H9 (cell line): ENCODE measurements around the gene MAD1L1. TPM values are rescaled to one million over a fixed set of nuclear protein-coding genes. Genes with fewer than 3 reads are reported as not detected.

Experiments
- DNase-seq: peaks from one replicate; pipeline ENCODE4 v3.0.0-alpha.2; 2017
- H2AFZ ChIP-seq: one replicate; pipeline ENCODE4 v1.6.1; 2013; ENCODE audit warnings: mild to moderate bottlenecking, low read length, control low read depth, moderate library complexity
- H2AK5ac ChIP-seq: 2 replicates; pipeline ENCODE4 v1.6.1; 2013; ENCODE audit warnings: low read length, control low read depth, mixed read lengths; ENCODE audit not compliant: insufficient read length
- H2BK120ac ChIP-seq: one replicate; pipeline ENCODE4 v1.6.1; 2013; ENCODE audit warnings: low read depth, mild to moderate bottlenecking, low read length, control low read depth, inconsistent platforms; ENCODE audit not compliant: poor library complexity, severe bottlenecking
- H2BK12ac ChIP-seq: 2 replicates; pipeline ENCODE4 v1.6.1; 2013; ENCODE audit warnings: low read length, control low read depth, mixed read lengths, low read depth; ENCODE audit not compliant: insufficient read length
- H2BK15ac ChIP-seq: 2 replicates; pipeline ENCODE4 v1.6.1; 2013; ENCODE audit warnings: low read depth, low read length, control low read depth
- H2BK20ac ChIP-seq: one replicate; pipeline ENCODE4 v1.6.1; 2013; ENCODE audit warnings: low read depth, mild to moderate bottlenecking, low read length, control low read depth, inconsistent platforms; ENCODE audit not compliant: poor library complexity, severe bottlenecking
- H2BK5ac ChIP-seq: 2 replicates; pipeline ENCODE4 v1.6.1; 2013; ENCODE audit warnings: low read length, control low read depth, mixed read lengths; ENCODE audit not compliant: insufficient read length
- H3K14ac ChIP-seq: 2 replicates; pipeline ENCODE4 v1.6.1; 2013; ENCODE audit warnings: low read length, control low read depth; ENCODE audit not compliant: insufficient read depth
- H3K18ac ChIP-seq: 2 replicates; pipeline ENCODE4 v1.6.1; 2013; ENCODE audit warnings: low read depth, mild to moderate bottlenecking, mixed read lengths, low read length, control low read depth; ENCODE audit not compliant: insufficient read length
- H3K23ac ChIP-seq: 2 replicates; pipeline ENCODE4 v1.6.1; 2013; ENCODE audit warnings: low read length, control low read depth, mixed read lengths, low read depth; ENCODE audit not compliant: insufficient read length
- H3K23me2 ChIP-seq: 2 replicates; pipeline ENCODE4 v1.6.1; 2013; ENCODE audit warnings: low read depth, mild to moderate bottlenecking, mixed read lengths, low read length, control low read depth; ENCODE audit not compliant: insufficient read length, poor library complexity, severe bottlenecking
- H3K27ac ChIP-seq: 2 replicates; pipeline ENCODE4 v1.5.1; 2013; ENCODE audit warnings: low read length, control low read depth, mixed read lengths, low read depth; ENCODE audit not compliant: insufficient read length
- H3K27me3 ChIP-seq: 2 replicates; pipeline ENCODE4 v1.6.1; 2013; ENCODE audit warnings: low read length, control low read depth, inconsistent platforms; ENCODE audit not compliant: insufficient read depth
- H3K4ac ChIP-seq: 2 replicates; pipeline ENCODE4 v1.6.1; 2013; ENCODE audit warnings: low read depth, mild to moderate bottlenecking, control low read depth, inconsistent platforms, low read length, moderate library complexity
- H3K4me1 ChIP-seq: 2 replicates; pipeline ENCODE4 v1.6.1; 2013; ENCODE audit warnings: low read length, control low read depth, inconsistent platforms; ENCODE audit not compliant: insufficient read depth
- H3K4me2 ChIP-seq: 2 replicates; pipeline ENCODE4 v1.6.1; 2013; ENCODE audit warnings: low read length, control low read depth, mixed read lengths; ENCODE audit not compliant: insufficient read length, insufficient read depth
- H3K56ac ChIP-seq: 2 replicates; pipeline ENCODE4 v1.6.1; 2013; ENCODE audit warnings: low read depth, mild to moderate bottlenecking, mixed read lengths, low read length, control low read depth; ENCODE audit not compliant: insufficient read length
- H3K79me1 ChIP-seq: 2 replicates; pipeline ENCODE4 v1.6.1; 2013; ENCODE audit warnings: low read depth, mild to moderate bottlenecking, moderate library complexity, low read length, control low read depth, inconsistent platforms; ENCODE audit not compliant: insufficient read depth, poor library complexity, severe bottlenecking
- H3K79me2 ChIP-seq: 2 replicates; pipeline ENCODE4 v1.6.1; 2013; ENCODE audit warnings: low read length, control low read depth, inconsistent platforms; ENCODE audit not compliant: insufficient read depth
- H3K9ac ChIP-seq: 2 replicates; pipeline ENCODE4 v1.6.1; 2013; ENCODE audit warnings: low read length, control low read depth, mixed read lengths; ENCODE audit not compliant: insufficient read length; ENCODE audit errors: extremely low read depth
- H3K9me3 ChIP-seq: one replicate; pipeline ENCODE4 v1.6.1; 2013; ENCODE audit warnings: low read depth, low read length, inconsistent platforms; ENCODE audit not compliant: control insufficient read depth
- H3T11ph ChIP-seq: one replicate; pipeline ENCODE4 v1.6.1; 2013; ENCODE audit warnings: mild to moderate bottlenecking, low read length, control low read depth, inconsistent platforms
- H4K20me1 ChIP-seq: one replicate; pipeline ENCODE4 v1.6.1; 2013; ENCODE audit not compliant: control insufficient read depth, insufficient read length, insufficient read depth
- H4K5ac ChIP-seq: 2 replicates; pipeline ENCODE4 v1.6.1; 2013; ENCODE audit warnings: low read depth, mild to moderate bottlenecking, mixed read lengths, low read length, control low read depth; ENCODE audit not compliant: insufficient read length
- H4K8ac ChIP-seq: replicated peaks from 2 replicates; pipeline ENCODE4 v1.6.1; 2013; ENCODE audit warnings: low read length, control low read depth, mixed read lengths, low read depth; ENCODE audit not compliant: insufficient read length
- H4K91ac ChIP-seq: 2 replicates; pipeline ENCODE4 v1.6.1; 2013; ENCODE audit warnings: low read depth, mild to moderate bottlenecking, moderate library complexity, mixed read lengths, low read length, control low read depth; ENCODE audit not compliant: insufficient read length
- H3K27ac Mint-ChIP-seq, 3 experiments: 2 replicates in 2 of 3; 3 replicates in 1 of 3; pipeline ENCODE4 v1.8.0; 2020 to 2021; ENCODE audit warnings: mixed read lengths in 3 of 3, mild to moderate bottlenecking in 1 of 3, moderate library complexity in 1 of 3
- H3K27me3 Mint-ChIP-seq: 2 replicates; pipeline ENCODE4 v1.8.0; 2021; ENCODE audit warnings: low read depth, mild to moderate bottlenecking, moderate library complexity, mixed read lengths
- H3K36me3 Mint-ChIP-seq, 3 experiments: 2 replicates in 2 of 3; 3 replicates in 1 of 3; pipeline ENCODE4 v1.8.0; 2020 to 2021; ENCODE audit warnings: low read depth in 3 of 3, mixed read lengths in 3 of 3; ENCODE audit not compliant: insufficient read depth in 1 of 3
- H3K4me1 Mint-ChIP-seq, 2 experiments: 2 replicates each; pipeline ENCODE4 v1.8.0; 2020; ENCODE audit warnings: mixed read lengths in 2 of 2
- H3K4me3 Mint-ChIP-seq, 2 experiments: 2 replicates in 1 of 2; 3 replicates in 1 of 2; pipeline ENCODE4 v1.8.0; 2020 to 2021; ENCODE audit warnings: mild to moderate bottlenecking in 2 of 2, mixed read lengths in 2 of 2, moderate library complexity in 1 of 2
- H3K9me3 Mint-ChIP-seq, 2 experiments: 2 replicates in 1 of 2; 3 replicates in 1 of 2; pipeline ENCODE4 v1.8.0; 2020; ENCODE audit warnings: mild to moderate bottlenecking in 2 of 2, mixed read lengths in 2 of 2, moderate library complexity in 1 of 2
- CTCF ChIP-seq: fragments of 200-600 bp; sonication (generic); conservative IDR thresholded peaks from 3 replicates; pipeline ENCODE4 v1.8.0; 2021; ENCODE audit warnings: antibody characterized with exemption, mild to moderate bottlenecking
- WGBS: extraction: QIAGEN DNeasy Blood & Tissue Kit; methylation state at CpG from one replicate; pipeline ENCODE4 v1.1.7; 2013; ENCODE audit warnings: missing lambda C conversion rate, low lambda C conversion rate, mixed read lengths; ENCODE audit not compliant: insufficient read length; ENCODE audit errors: extremely low coverage; 5-methylcytosine and 5-hydroxymethylcytosine counted together
- total RNA-seq: library from RNA; stranded (reverse); gene quantifications from 2 replicates; pipeline ENCODE4 v1.2.1, GENCODE V29; 2021

The MAD1L1 gene
- total RNA-seq, 1 experiment from 2014 or later = 39.0 TPM

GRCh38 chr7:2040893-2041270 lies 191.9 kb downstream of the MAD1L1 start:
- Histone ChIP-seq H3K27me3 (no peaks in the 10 kb centered on the region; the same call in 1 of the 2 replicates), H3K4me2 (no peak overlapping the region), H4K8ac (no peak overlapping the region), H4K5ac (no peak overlapping the region), H2BK120ac (no peak overlapping the region), H2AK5ac (no peak overlapping the region), H2AFZ (no peak overlapping the region), H2BK20ac (no peak overlapping the region), H3K9me3 (no peaks in the 10 kb centered on the region), H2BK12ac (no peak overlapping the region), H4K91ac (no peak overlapping the region), H3K79me1 (no peaks in the 10 kb centered on the region), H3K18ac (no peak overlapping the region), H3K14ac (no peak overlapping the region), H3K56ac (no peak overlapping the region), H3K27ac (no peak overlapping the region), H2BK5ac (no peak overlapping the region), H3K79me2 (no peaks in the 10 kb centered on the region; the same call in 1 of the 2 replicates), H4K20me1 (no peaks in the 10 kb centered on the region), H2BK15ac (no peak overlapping the region), H3K23me2 (no peaks in the 10 kb centered on the region), H3K4me1 (no peaks in the 10 kb centered on the region; the same call in 1 of the 2 replicates), H3K4ac (no peak overlapping the region), H3K9ac (no peak overlapping the region), H3T11ph (no peak overlapping the region), H3K23ac (no peak overlapping the region)
- Mint-ChIP-seq H3K4me1 (peaks cover 10 to 25% of the 10 kb centered on the region in 2 experiments), H3K27me3 (no peaks in the 10 kb centered on the region; the same call in 1 of the 2 replicates), H3K9me3 (peaks cover 6 to 15% of the 10 kb centered on the region in 2 experiments), H3K36me3 (peaks cover 16 to 20% (median 17%) of the 10 kb centered on the region in 3 experiments; a peak in 6 of 7 replicates), H3K4me3 (no peak overlapping the region), H3K27ac (peak overlapping the region in 1 of 3 experiments; percentile 84; a peak in 3 of 7 replicates)
- WGBS = no CpG with 5 or more reads among the region's 6 CpGs
- TF ChIP-seq CTCF = no peak
- peak; percentile 28 for DNase-seq
